Measurements from ENCODE around the gene ALDOC. TPM values are rescaled to one million over a fixed set of nuclear protein-coding genes. Genes with fewer than 3 reads are reported as not detected.

The ALDOC gene
- polyA plus RNA-seq, 2 of the 4 experiments (the other 2 are of a cell fraction), result 1.9 to 6.3 TPM

GRCh38 chr17:28528327-28529012, 48.2 kb downstream of the ALDOC start (continued):
- no peak for TF ChIP-seq TFCP2L1 (CRISPR knock-in tag; IDR thresholded peaks at IDR 0.05)

- 76% methylated on average over 2 of the region's 2 CpGs for WGBS (ENCODE audit: missing lambda C conversion rate)
- no peak for ATAC-seq
- Histone ChIP-seq H3K9me3 (no peaks in the 10 kb centered on the region), H3K4me2 (no peak overlapping the region), H3K4me1 (peaks cover 31% of the 10 kb centered on the region), H3K27ac (peak overlapping the region in 1 of 2 experiments; percentile 7; a peak in 3 of 6 replicates), H3K4me3 (no peak overlapping the region)
- DNase-seq (ENCODE audit: low read depth in 1 of 2, low spot score in 1 of 2), result no peak
- ChIA-PET POLR2A (no interaction called here), CTCF (interaction anchor here (0.6 to 15.1 kb wide), 7 partner anchors 10 to 111 kb away, joined by 3 to 143 read pairs (median 7); no protein-coding TSS in a partner anchor)
- FAIRE-seq, result no peak
- no peak for TF ChIP-seq REST (IDR thresholded peaks at IDR 0.05)
- no peak for TF ChIP-seq POLR2A (IDR thresholded peaks at IDR 0.05; ENCODE audit: low read length)
- TF ChIP-seq CHD2 (IDR thresholded peaks at IDR 0.05; ENCODE audit: low read length, partially characterized antibody), result no peak
- TF ChIP-seq, protein P1, sequence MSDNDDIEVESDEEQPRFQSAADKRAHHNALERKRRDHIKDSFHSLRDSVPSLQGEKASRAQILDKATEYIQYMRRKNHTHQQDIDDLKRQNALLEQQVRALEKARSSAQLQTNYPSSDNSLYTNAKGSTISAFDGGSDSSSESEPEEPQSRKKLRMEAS (IDR thresholded peaks at IDR 0.05), result no peak
- TF ChIP-seq PBX3 (IDR thresholded peaks at IDR 0.05), result no peak
- no peak for TF ChIP-seq POLR2AphosphoS2 (conservative IDR thresholded peaks at IDR 0.05; ENCODE audit: low read length)
- TF ChIP-seq HOXA7 (CRISPR knock-in tag; IDR thresholded peaks at IDR 0.05), result no peak
- TF ChIP-seq NPAS2 (CRISPR knock-in tag; IDR thresholded peaks at IDR 0.05; ENCODE audit: borderline replicate concordance), result no peak
- TF ChIP-seq EHF (CRISPR knock-in tag; IDR thresholded peaks at IDR 0.05), result no peak
- no peak for TF ChIP-seq CBX8 (IDR thresholded peaks at IDR 0.05)
- TF ChIP-seq CEBPB (IDR thresholded peaks at IDR 0.05), result no peak
- TF ChIP-seq ESRRA (IDR thresholded peaks at IDR 0.05; ENCODE audit: borderline replicate concordance, low read length), result no peak
- no peak for TF ChIP-seq HES2 (IDR thresholded peaks at IDR 0.05)
- no peak for TF ChIP-seq ZC3H11A (IDR thresholded peaks at IDR 0.05)
- TF ChIP-seq USF2 (IDR thresholded peaks at IDR 0.05), result no peak
- TF ChIP-seq MYC (IDR thresholded peaks at IDR 0.05; ENCODE audit: borderline replicate concordance, low read length), result no peak
- no peak for TF ChIP-seq HEYL (CRISPR knock-in tag; IDR thresholded peaks at IDR 0.05)
- TF ChIP-seq TFCP2L1 (CRISPR knock-in tag; IDR thresholded peaks at IDR 0.05), result no peak
These were observed 48.8 kb downstream of the ALDOC start for GRCh38 chr17:28527859-28528258.

DNA sequence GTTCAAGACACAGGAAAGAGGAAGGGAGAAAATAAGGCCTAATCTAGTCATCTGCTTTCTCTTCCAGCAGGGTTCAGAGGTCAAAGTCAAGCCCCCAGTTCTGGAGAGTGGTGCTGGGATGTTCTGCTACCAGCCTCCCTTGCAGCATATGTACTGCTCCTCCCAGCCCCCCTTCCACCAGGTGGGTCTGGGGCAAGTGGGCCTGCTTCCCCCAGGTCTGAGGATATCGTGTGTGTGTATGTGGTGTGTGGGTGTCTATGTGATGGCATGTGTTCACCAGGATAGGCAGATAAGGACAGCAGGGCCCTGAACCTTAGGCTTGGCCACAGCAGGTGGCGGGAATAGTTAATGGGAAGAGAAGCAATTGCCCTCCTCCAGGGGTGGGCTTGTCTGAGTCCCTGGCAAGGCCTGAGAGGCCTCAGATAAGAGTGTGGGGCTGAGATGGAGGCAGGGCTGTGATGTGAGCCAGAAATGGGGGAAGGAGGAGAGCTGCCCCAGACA, 49.5 kb downstream of the ALDOC start:
- DNase-seq (ENCODE audit: low read depth in 1 of 2, low spot score in 1 of 2) (no peak), FAIRE-seq (no peak), ATAC-seq (no peak)
- ChIA-PET POLR2A (no interaction called here), CTCF (interaction anchor here (1.0 to 15.1 kb wide), 8 partner anchors 10 to 32 kb away, joined by 4 to 143 read pairs (median 9); no protein-coding TSS in a partner anchor)
- Histone ChIP-seq H3K4me2 (no peak overlapping the region), H3K4me3 (no peak overlapping the region), H3K9me3 (no peaks in the 10 kb centered on the region), H3K27ac (no peak overlapping the region; a peak in 1 of 6 replicates), H3K4me1 (peaks cover 31% of the 10 kb centered on the region)
- TF ChIP-seq CBX2 (IDR thresholded peaks at IDR 0.05; ENCODE audit: borderline replicate concordance, low read depth) (no peak), JUNB (IDR thresholded peaks at IDR 0.05) (no peak), RARB (CRISPR knock-in tag; IDR thresholded peaks at IDR 0.05) (no peak), CHD4 (IDR thresholded peaks at IDR 0.05; ENCODE audit: borderline replicate concordance) (no peak), PBX3 (IDR thresholded peaks at IDR 0.05) (no peak), NFE2L2 (conservative IDR thresholded peaks at IDR 0.05; ENCODE audit: low read length) (no peak), EHF (CRISPR knock-in tag; IDR thresholded peaks at IDR 0.05) (no peak), EP300 (IDR thresholded peaks at IDR 0.05) (no peak), RFX5 (IDR thresholded peaks at IDR 0.05) (no peak), CBX8 (IDR thresholded peaks at IDR 0.05) (no peak)
- TF ChIP-seq, protein P2, sequence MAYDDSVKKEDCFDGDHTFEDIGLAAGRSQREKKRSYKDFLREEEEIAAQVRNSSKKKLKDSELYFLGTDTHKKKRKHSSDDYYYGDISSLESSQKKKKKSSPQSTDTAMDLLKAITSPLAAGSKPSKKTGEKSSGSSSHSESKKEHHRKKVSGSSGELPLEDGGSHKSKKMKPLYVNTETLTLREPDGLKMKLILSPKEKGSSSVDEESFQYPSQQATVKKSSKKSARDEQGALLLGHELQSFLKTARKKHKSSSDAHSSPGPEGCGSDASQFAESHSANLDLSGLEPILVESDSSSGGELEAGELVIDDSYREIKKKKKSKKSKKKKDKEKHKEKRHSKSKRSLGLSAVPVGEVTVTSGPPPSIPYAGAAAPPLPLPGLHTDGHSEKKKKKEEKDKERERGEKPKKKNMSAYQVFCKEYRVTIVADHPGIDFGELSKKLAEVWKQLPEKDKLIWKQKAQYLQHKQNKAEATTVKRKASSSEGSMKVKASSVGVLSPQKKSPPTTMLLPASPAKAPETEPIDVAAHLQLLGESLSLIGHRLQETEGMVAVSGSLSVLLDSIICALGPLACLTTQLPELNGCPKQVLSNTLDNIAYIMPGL (CRISPR knock-in tag; IDR thresholded peaks at IDR 0.05; ENCODE audit: borderline replicate concordance), result no peak
- 90% methylated on average over 2 of the region's 2 CpGs for WGBS (ENCODE audit: missing lambda C conversion rate)
